Uterus (tissue), 2 donors: ENCODE measurements around the gene CD247.

ENCODE experiments used
- POLR2A ChIP-seq, 2 donors: fragments of 450-650 bp; IDR thresholded peaks; one replicate each; pipeline ENCODE4 v1.6.1; 2016; ENCODE audit warnings: antibody characterized with exemption in 2 of 2, mild to moderate bottlenecking in 1 of 2, moderate library complexity in 1 of 2
- TF ChIP-seq, protein P1 (sequence below), 4 experiments: fragments of 200-600 bp in 2 of 4; fragments of 450-650 bp in 2 of 4; sonication (generic) in 2 of 4; IDR thresholded peaks; one replicate each; pipeline ENCODE4 v1.5.1; 2016 to 2019; ENCODE audit warnings: antibody characterized with exemption in 4 of 4, mild to moderate bottlenecking in 2 of 4, moderate library complexity in 1 of 4

DNA sequence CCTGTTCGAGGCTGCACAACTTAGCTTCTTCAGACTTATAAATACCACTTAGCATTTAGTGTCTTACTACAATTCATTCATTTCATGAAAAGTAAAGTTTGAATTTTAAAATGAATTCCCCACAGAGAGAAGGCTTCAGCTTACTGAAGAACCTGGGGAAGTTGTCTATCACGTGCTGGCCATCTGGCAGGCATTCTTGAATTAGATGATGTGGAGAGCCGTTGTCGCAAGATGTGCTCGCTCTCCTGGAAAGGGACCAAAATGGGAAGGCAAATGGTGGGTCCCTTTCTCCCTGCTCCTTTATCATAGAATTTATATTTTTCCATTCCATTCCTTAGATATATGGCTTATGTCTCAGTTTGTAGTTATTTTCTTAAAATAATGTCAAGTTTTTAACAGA, 90.5 kb downstream of the CD247 start:
- TF ChIP-seq, protein P1, sequence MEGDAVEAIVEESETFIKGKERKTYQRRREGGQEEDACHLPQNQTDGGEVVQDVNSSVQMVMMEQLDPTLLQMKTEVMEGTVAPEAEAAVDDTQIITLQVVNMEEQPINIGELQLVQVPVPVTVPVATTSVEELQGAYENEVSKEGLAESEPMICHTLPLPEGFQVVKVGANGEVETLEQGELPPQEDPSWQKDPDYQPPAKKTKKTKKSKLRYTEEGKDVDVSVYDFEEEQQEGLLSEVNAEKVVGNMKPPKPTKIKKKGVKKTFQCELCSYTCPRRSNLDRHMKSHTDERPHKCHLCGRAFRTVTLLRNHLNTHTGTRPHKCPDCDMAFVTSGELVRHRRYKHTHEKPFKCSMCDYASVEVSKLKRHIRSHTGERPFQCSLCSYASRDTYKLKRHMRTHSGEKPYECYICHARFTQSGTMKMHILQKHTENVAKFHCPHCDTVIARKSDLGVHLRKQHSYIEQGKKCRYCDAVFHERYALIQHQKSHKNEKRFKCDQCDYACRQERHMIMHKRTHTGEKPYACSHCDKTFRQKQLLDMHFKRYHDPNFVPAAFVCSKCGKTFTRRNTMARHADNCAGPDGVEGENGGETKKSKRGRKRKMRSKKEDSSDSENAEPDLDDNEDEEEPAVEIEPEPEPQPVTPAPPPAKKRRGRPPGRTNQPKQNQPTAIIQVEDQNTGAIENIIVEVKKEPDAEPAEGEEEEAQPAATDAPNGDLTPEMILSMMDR (IDR thresholded peaks at IDR 0.05) = no peak
- no peak for TF ChIP-seq POLR2A (IDR thresholded peaks at IDR 0.05)
